H1 (cell line): ENCODE results near the gene ZBTB16. TPM values are rescaled to one million over a fixed set of nuclear protein-coding genes. Genes with fewer than 3 reads are reported as not detected.

Experiments used
- CTCF ChIA-PET: fragments of 300-600 bp; sonication (Branson Sonifier 250); formaldehyde crosslinking; loops from one replicate; lab custom pipeline; 2021; ENCODE audit not compliant: partially characterized antibody; lab: Charles Lee
- POLR2A ChIA-PET: fragments of 300-600 bp; sonication (Branson Sonifier 250); formaldehyde crosslinking; loops from one replicate; lab custom pipeline; 2021; ENCODE audit warnings: inconsistent platforms; ENCODE audit not compliant: partially characterized antibody; lab: Charles Lee
- DNase-seq, 2 experiments: peaks; one replicate each; pipeline versions ENCODE4 v3.0.0 to v3.0.0-alpha.2; 2010 to 2022; ENCODE audit warnings: low spot score in 2 of 2, low read depth in 1 of 2, mixed read lengths in 1 of 2
- FAIRE-seq: peaks from 2 replicates; lab custom pipeline; 2011; peaks lifted over from hg19 to GRCh38; lab: Jason Lieb, UNC
- H2AFZ ChIP-seq: 2 replicates; pipeline ENCODE4 v1.8.1; 2012; ENCODE audit warnings: low read length, inconsistent platforms
- H2AK5ac ChIP-seq: 2 replicates; pipeline ENCODE4 v1.6.1; 2013; ENCODE audit warnings: low read depth, low read length
- H2BK120ac ChIP-seq: replicated peaks from 2 replicates; pipeline ENCODE3; 2013; ENCODE audit warnings: low read depth, low read length, inconsistent platforms
- H2BK12ac ChIP-seq: 2 replicates; pipeline ENCODE4 v1.6.1; 2013; ENCODE audit warnings: low read depth, low read length
- H2BK15ac ChIP-seq: 2 replicates; pipeline ENCODE4 v1.6.1; 2013; ENCODE audit warnings: low read length
- H2BK20ac ChIP-seq: 2 replicates; pipeline ENCODE4 v1.6.1; 2013; ENCODE audit warnings: low read length
- H2BK5ac ChIP-seq: 2 replicates; pipeline ENCODE4 v1.6.1; 2013; ENCODE audit warnings: low read depth, low read length
- H3K14ac ChIP-seq: 2 replicates; pipeline ENCODE4 v1.6.1; 2013; ENCODE audit warnings: inconsistent platforms; ENCODE audit not compliant: insufficient read length
- H3K18ac ChIP-seq: 2 replicates; pipeline ENCODE4 v1.6.1; 2013; ENCODE audit warnings: low read length; ENCODE audit errors: extremely low read depth
- H3K23ac ChIP-seq: 2 replicates; pipeline ENCODE4 v1.6.1; 2013; ENCODE audit warnings: inconsistent platforms; ENCODE audit not compliant: insufficient read length
- H3K23me2 ChIP-seq: 2 replicates; pipeline ENCODE4 v1.6.1; 2013; ENCODE audit warnings: low read depth, low read length
- H3K27ac ChIP-seq: 2 replicates; pipeline ENCODE4 v1.6.1; 2011; ENCODE audit warnings: low read depth, low read length, inconsistent platforms
- H3K27me3 ChIP-seq, 4 experiments: replicated peaks in 1 of 4; 1 replicate in 1 of 4; 2 replicates in 3 of 4; pipeline versions ENCODE4 v1.6.1 to v1.8.1; 2011 to 2013; ENCODE audit warnings: low read length in 3 of 4, mild to moderate bottlenecking in 3 of 4, inconsistent platforms in 2 of 4, mixed read lengths in 2 of 4, moderate library complexity in 1 of 4; ENCODE audit not compliant: control insufficient read depth in 3 of 4, insufficient read depth in 3 of 4; ENCODE audit errors: extremely low read depth in 1 of 4
- H3K36me3 ChIP-seq, 4 experiments: 2 replicates each; pipeline versions ENCODE4 v1.6.1 to v1.8.1; 2011 to 2013; ENCODE audit warnings: mild to moderate bottlenecking in 4 of 4, low read length in 3 of 4, moderate library complexity in 2 of 4, control low read depth in 1 of 4, inconsistent platforms in 1 of 4; ENCODE audit not compliant: insufficient read depth in 4 of 4, control insufficient read depth in 2 of 4
- H3K4ac ChIP-seq: replicated peaks from 2 replicates; pipeline ENCODE3; 2013; ENCODE audit warnings: low read length, low read depth, mixed read lengths, inconsistent platforms; ENCODE audit not compliant: insufficient read length
- H3K4me1 ChIP-seq, 4 experiments: replicated peaks in 1 of 4; 1 replicate in 1 of 4; 2 replicates in 3 of 4; pipeline versions ENCODE4 v1.6.1 to v1.8.1; 2011 to 2013; ENCODE audit warnings: low read length in 3 of 4, inconsistent platforms in 2 of 4, mixed read lengths in 1 of 4; ENCODE audit not compliant: insufficient read depth in 4 of 4, control insufficient read depth in 3 of 4
- H3K4me2 ChIP-seq, 2 experiments: 2 replicates each; pipeline versions ENCODE4 v1.6.1 to v1.8.1; 2011 to 2013; ENCODE audit warnings: low read depth in 2 of 2, low read length in 2 of 2, control low read depth in 1 of 2, inconsistent platforms in 1 of 2, mild to moderate bottlenecking in 1 of 2; ENCODE audit not compliant: insufficient read depth in 1 of 2
- H3K4me3 ChIP-seq, 4 experiments: fragments of 200-600, 300-600 bp in 1 of 4; sonication (generic), shearing (Covaris generic), sonication (Bioruptor Twin) in 1 of 4; 2 replicates each; pipeline versions ENCODE4 v1.5.1 to v1.8.1; 2011 to 2016; ENCODE audit warnings: low read length in 4 of 4, low read depth in 3 of 4, control low read depth in 2 of 4, inconsistent platforms in 2 of 4, mild to moderate bottlenecking in 2 of 4, mixed read lengths in 1 of 4, moderate library complexity in 1 of 4; ENCODE audit not compliant: insufficient read depth in 2 of 4; ENCODE audit errors: extremely low read depth in 1 of 4
- H3K56ac ChIP-seq: replicated peaks from 2 replicates; pipeline ENCODE3; 2013; ENCODE audit warnings: low read depth, mild to moderate bottlenecking, mixed read lengths, low read length, inconsistent platforms; ENCODE audit not compliant: insufficient read length
- H3K79me1 ChIP-seq: 2 replicates; pipeline ENCODE4 v1.6.1; 2013; ENCODE audit warnings: low read depth, low read length, control low read depth
- H3K79me2 ChIP-seq, 2 experiments: 2 replicates each; pipeline versions ENCODE4 v1.6.1 to v1.8.1; 2012 to 2013; ENCODE audit warnings: low read length in 2 of 2, mild to moderate bottlenecking in 2 of 2, inconsistent platforms in 1 of 2; ENCODE audit not compliant: insufficient read depth in 2 of 2, control insufficient read depth in 1 of 2
- H3K9ac ChIP-seq, 4 experiments: replicated peaks in 1 of 4; 1 replicate in 1 of 4; 2 replicates in 3 of 4; pipeline versions ENCODE4 v1.6.1 to v1.8.1; 2011 to 2013; ENCODE audit warnings: low read depth in 3 of 4, low read length in 3 of 4, control low read depth in 2 of 4, mild to moderate bottlenecking in 2 of 4, moderate library complexity in 2 of 4, inconsistent platforms in 1 of 4; ENCODE audit errors: extremely low read depth in 1 of 4
- H3K9me3 ChIP-seq, 2 experiments: 2 replicates each; pipeline versions ENCODE4 v1.6.1 to v1.8.1; 2012 to 2013; ENCODE audit warnings: mild to moderate bottlenecking in 2 of 2, moderate library complexity in 2 of 2, control low read depth in 1 of 2, inconsistent platforms in 1 of 2, low read depth in 1 of 2, low read length in 1 of 2, mixed read lengths in 1 of 2; ENCODE audit not compliant: insufficient read depth in 2 of 2
- H4K20me1 ChIP-seq, 2 experiments: replicated peaks in 1 of 2; 2 replicates each; pipeline versions ENCODE3 to v1.8.1; 2011 to 2013; ENCODE audit warnings: inconsistent platforms in 2 of 2, low read length in 2 of 2, mild to moderate bottlenecking in 1 of 2; ENCODE audit not compliant: insufficient read depth in 2 of 2, control insufficient read depth in 1 of 2
- H4K5ac ChIP-seq: 2 replicates; pipeline ENCODE4 v1.6.1; 2013; ENCODE audit warnings: low read length, low read depth, mixed read lengths, inconsistent platforms; ENCODE audit not compliant: insufficient read length
- H4K8ac ChIP-seq: 2 replicates; pipeline ENCODE4 v1.8.0; 2013; ENCODE audit warnings: mild to moderate bottlenecking, moderate library complexity, low read length, inconsistent platforms; ENCODE audit not compliant: insufficient read depth; ENCODE audit errors: extremely low read depth
- H4K91ac ChIP-seq: replicated peaks from 2 replicates; pipeline ENCODE3; 2013; ENCODE audit warnings: low read length, mixed read lengths, inconsistent platforms; ENCODE audit not compliant: insufficient read length
- BRCA1 ChIP-seq: IDR thresholded peaks from 2 replicates; pipeline ENCODE4 v1.6.1; 2012; ENCODE audit warnings: low read depth, low read length, improper control_type of control experiment
- FOSL1 ChIP-seq: IDR thresholded peaks from 2 replicates; pipeline ENCODE4 v1.6.1; 2011; ENCODE audit warnings: mild to moderate bottlenecking, low read depth, low read length, moderate library complexity; ENCODE audit not compliant: insufficient read depth
- SIX5 ChIP-seq: IDR thresholded peaks from 2 replicates; pipeline ENCODE4 v1.6.1; 2011; ENCODE audit warnings: mild to moderate bottlenecking, low read depth, low read length
- SP1 ChIP-seq: IDR thresholded peaks from 2 replicates; pipeline ENCODE4 v1.6.1; 2011; ENCODE audit warnings: low read depth, low read length
- SP2 ChIP-seq: IDR thresholded peaks from 2 replicates; pipeline ENCODE4 v1.6.1; 2012; ENCODE audit warnings: mild to moderate bottlenecking, low read length, inconsistent platforms
- WGBS, 2 experiments: shearing (Covaris generic) in 1 of 2; methylation state at CpG; one replicate each; pipeline versions ENCODE4 v1.1.6 to v1.1.7; 2013 to 2015; ENCODE audit warnings: low lambda C conversion rate in 2 of 2, mixed read lengths in 2 of 2, inconsistent platforms in 1 of 2, low coverage in 1 of 2, missing lambda C conversion rate in 1 of 2; ENCODE audit not compliant: insufficient replicate concordance in 2 of 2, insufficient coverage in 1 of 2, insufficient read length in 1 of 2; ENCODE audit errors: extremely low coverage in 1 of 2, missing lambda C conversion rate in 1 of 2; 5-methylcytosine and 5-hydroxymethylcytosine counted together
- polyA plus RNA-seq, 7 experiments: library from polyadenylated mRNA; depleted of rRNA in 3 of 7; stranded (reverse) in 5 of 7; unstranded in 2 of 7; fragments of >200 nt in 5 of 7; fragments of 200-250 nt in 2 of 7; gene quantifications; 1 replicate in 5 of 7; 2 replicates in 1 of 7; 4 replicates in 1 of 7; pipeline versions ENCODE4 v1.2.1 to v1.2.3, GENCODE V29; 2011 to 2013; ENCODE audit warnings: missing spikeins in 2 of 7, mixed read lengths in 2 of 7
- total RNA-seq: library from RNA; stranded (reverse); fragmentation: NEBNext Ultra II Directional; extraction: Animal tissue kit (Norgen Biotek cat#: 25700); gene quantifications from 2 replicates; pipeline ENCODE4 v1.2.1, GENCODE V29; 2021

ZBTB16 gene
- total and polyA plus RNA-seq, 2 of the 8 experiments (the other 6 are each of a cell fraction or from before 2014, with no cell fraction given): 0.12 to 0.61 TPM

GRCh38 chr11:114019046-114019445 is 40.5 kb upstream of the ZBTB16 start:
- Histone ChIP-seq H4K8ac (no peak overlapping the region), H3K36me3 (no peaks in the 10 kb centered on the region), H2AFZ (no peak overlapping the region), H2AK5ac (no peak overlapping the region), H3K79me2 (no peaks in the 10 kb centered on the region), H2BK5ac (no peak overlapping the region), H3K4ac (no peak overlapping the region), H3K4me3 (no peak overlapping the region), H3K9me3 (no peaks in the 10 kb centered on the region), H3K56ac (no peak overlapping the region), H3K4me2 (no peak overlapping the region), H3K9ac (no peak overlapping the region), H3K23ac (no peak overlapping the region), H4K20me1 (no peaks in the 10 kb centered on the region), H2BK12ac (no peak overlapping the region), H3K18ac (no peak overlapping the region), H3K23me2 (0 out of 2 replicates have a peak, but pooled peaks cover 1% of the 10 kb centered on the region), H3K27ac (no peak overlapping the region), H3K14ac (no peak overlapping the region), H4K5ac (no peak overlapping the region), H3K27me3 (no peaks in the 10 kb centered on the region), H2BK20ac (no peak overlapping the region), H3K79me1 (no peaks in the 10 kb centered on the region), H4K91ac (no peak overlapping the region), H3K4me1 (no peaks in the 10 kb centered on the region), H2BK15ac (no peak overlapping the region), H2BK120ac (no peak overlapping the region)
- no peak for DNase-seq
- TF ChIP-seq SP1: no peak
- TF ChIP-seq BRCA1: no peak
- TF ChIP-seq FOSL1: no peak
- no peak for TF ChIP-seq SP2
- no peak for TF ChIP-seq SIX5
- WGBS, 2 experiments: 94% methylated on average over 3 of the region's 3 CpGs; no CpG with 5 or more reads in 1 of the 2 experiments
- ChIA-PET POLR2A (interaction anchor here (0.7 kb wide), 1 partner anchor 259 kb away, joined by 3 read pairs; no protein-coding TSS in a partner anchor), CTCF (interaction anchor here (0.6 to 4.9 kb wide), 9 partner anchors 9 to 432 kb away, joined by 3 to 38 read pairs (median 4); no protein-coding TSS in a partner anchor)
- FAIRE-seq: no peak
